MM.1S (cell line): ENCODE measurements around the gene TRAPPC12.

ENCODE experiments used
- DNase-seq: peaks from one replicate; pipeline ENCODE4 v3.0.0-alpha.2; 2015
- H2AFZ ChIP-seq: fragments of 300-600 bp; sonication (generic); 2 replicates; pipeline ENCODE4 v1.6.0; 2016; ENCODE audit warnings: antibody characterized with exemption, low read length
- H3F3A ChIP-seq: fragments of 300-600 bp; sonication (generic); 2 replicates; pipeline ENCODE4 v1.6.1; 2016; ENCODE audit warnings: mild to moderate bottlenecking, antibody characterized with exemption, low read length, moderate library complexity, mixed read lengths; ENCODE audit not compliant: insufficient read depth
- H3K27ac ChIP-seq: fragments of 300-600 bp; sonication (generic); 2 replicates; pipeline ENCODE4 v1.5.1; 2016; ENCODE audit warnings: mild to moderate bottlenecking, low read length
- H3K27me3 ChIP-seq: fragments of 300-600 bp; sonication (generic); replicated peaks from 2 replicates; pipeline ENCODE4 v1.6.0; 2016; ENCODE audit warnings: low read length; ENCODE audit not compliant: insufficient read depth
- H3K36me3 ChIP-seq: fragments of 300-600 bp; sonication (generic); replicated peaks from 2 replicates; pipeline ENCODE4 v1.6.1; 2016; ENCODE audit warnings: mild to moderate bottlenecking, low read length, mixed read lengths; ENCODE audit not compliant: insufficient read depth
- H3K4me1 ChIP-seq: fragments of 300-600 bp; sonication (generic); 2 replicates; pipeline ENCODE4 v1.6.1; 2016; ENCODE audit warnings: low read length, mixed read lengths
- H3K4me2 ChIP-seq: fragments of 300-600 bp; sonication (generic); 2 replicates; pipeline ENCODE4 v1.6.0; 2016; ENCODE audit warnings: low read depth, low read length
- H3K4me3 ChIP-seq: fragments of 300-600 bp; sonication (generic); 2 replicates; pipeline ENCODE4 v1.5.1; 2016; ENCODE audit warnings: low read length, mixed read lengths
- H3K79me2 ChIP-seq: fragments of 300-600 bp; sonication (generic); 2 replicates; pipeline ENCODE4 v1.6.1; 2016; ENCODE audit warnings: mixed run types, low read length, mixed read lengths
- H3K9ac ChIP-seq: fragments of 300-600 bp; sonication (generic); 2 replicates; pipeline ENCODE4 v1.6.1; 2016; ENCODE audit warnings: low read length, mixed read lengths
- H3K9me2 ChIP-seq: fragments of 300-600 bp; sonication (generic); replicated peaks from 2 replicates; pipeline ENCODE4 v1.6.1; 2016; ENCODE audit warnings: mild to moderate bottlenecking, low read length, mixed read lengths; ENCODE audit not compliant: insufficient read depth
- H3K9me3 ChIP-seq: fragments of 300-600 bp; sonication (generic); replicated peaks from 2 replicates; pipeline ENCODE4 v1.6.1; 2016; ENCODE audit warnings: mild to moderate bottlenecking, low read length, mixed read lengths; ENCODE audit not compliant: insufficient read depth
- H4K20me1 ChIP-seq: fragments of 300-600 bp; sonication (generic); 2 replicates; pipeline ENCODE4 v1.6.1; 2016; ENCODE audit warnings: mild to moderate bottlenecking, low read length, moderate library complexity, mixed read lengths; ENCODE audit not compliant: insufficient read depth
- CTCF ChIP-seq: fragments of 300-600 bp; sonication (generic); IDR thresholded peaks from 2 replicates; pipeline ENCODE4 v1.5.1; 2016; ENCODE audit warnings: antibody characterized with exemption, low read length, mixed read lengths
- EZH2 ChIP-seq: fragments of 300-600 bp; sonication (generic); optimal IDR thresholded peaks from 2 replicates; pipeline ENCODE3; 2017; ENCODE audit warnings: low read depth, mild to moderate bottlenecking, antibody characterized with exemption, low read length, mixed read lengths
- EZH2phosphoT487 ChIP-seq: fragments of 300-600 bp; sonication (generic); IDR thresholded peaks from 2 replicates; pipeline ENCODE4 v1.6.1; 2018; ENCODE audit warnings: antibody characterized with exemption, low read length

Gene TRAPPC12

DNA sequence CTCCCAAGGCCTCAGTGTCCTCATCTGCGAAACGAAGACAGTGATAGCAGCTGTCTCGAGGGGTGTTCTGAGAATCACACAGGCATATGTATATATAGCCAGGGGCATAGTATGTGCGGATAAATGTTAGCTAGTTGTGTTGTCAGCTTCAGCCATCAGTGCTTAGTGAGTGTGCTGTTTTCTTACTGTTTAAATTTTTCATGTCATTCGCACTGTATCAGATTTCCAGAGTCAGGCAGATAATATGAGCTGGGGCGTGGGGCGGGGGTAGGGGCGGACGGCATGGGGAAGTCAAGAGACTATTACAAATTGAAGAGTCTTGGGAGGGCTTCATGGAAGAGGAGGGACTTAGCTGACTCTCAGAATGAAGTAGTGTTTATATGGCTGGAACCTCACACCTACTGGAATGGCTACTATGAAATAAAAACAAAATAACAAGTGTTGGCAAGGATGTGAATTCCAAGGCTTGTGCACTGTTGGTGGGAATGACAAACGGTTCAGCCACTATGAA is 7.0 kb downstream of the TRAPPC12 start:
- Histone ChIP-seq H3K9me2 (no peaks in the 10 kb centered on the region), H3K79me2 (no peaks in the 10 kb centered on the region), H3K4me1 (no peaks in the 10 kb centered on the region), H3K4me3 (no peak overlapping the region), H3K36me3 (no peaks in the 10 kb centered on the region), H3K27ac (no peak overlapping the region), H3K9me3 (no peaks in the 10 kb centered on the region), H4K20me1 (no peaks in the 10 kb centered on the region), H3F3A (no peaks in the 10 kb centered on the region), H3K9ac (no peak overlapping the region), H3K27me3 (no peaks in the 10 kb centered on the region), H2AFZ (no peak overlapping the region), H3K4me2 (no peak overlapping the region)
- no peak for TF ChIP-seq EZH2phosphoT487
- TF ChIP-seq CTCF = no peak
- no peak for TF ChIP-seq EZH2
- DNase-seq = no peak

DNA sequence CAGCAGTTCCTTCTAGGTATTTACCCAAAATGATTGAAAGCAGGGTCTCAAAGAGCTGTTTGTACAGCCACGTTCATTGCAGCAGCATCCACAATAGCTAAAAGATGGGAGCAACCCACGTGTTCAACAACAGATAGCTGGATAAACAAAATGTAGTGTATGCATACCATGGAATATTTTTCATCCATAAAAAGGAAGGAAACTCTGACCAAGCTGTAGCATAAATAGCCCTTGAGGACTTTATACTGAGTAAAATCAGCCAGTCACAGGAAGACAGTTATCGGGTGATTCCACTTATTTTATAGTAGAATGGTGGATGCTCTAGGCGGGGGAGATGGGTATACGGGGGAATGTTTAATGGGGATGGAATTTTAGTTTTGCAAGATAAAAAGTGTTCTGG is 7.5 kb downstream of the TRAPPC12 start:
- Histone ChIP-seq H3K79me2 (no peaks in the 10 kb centered on the region), H3K36me3 (no peaks in the 10 kb centered on the region), H3K4me1 (no peaks in the 10 kb centered on the region), H3F3A (no peaks in the 10 kb centered on the region), H3K4me2 (no peak overlapping the region), H3K4me3 (no peak overlapping the region), H3K9ac (no peak overlapping the region), H3K27ac (no peak overlapping the region), H3K9me2 (no peaks in the 10 kb centered on the region), H3K27me3 (no peaks in the 10 kb centered on the region), H2AFZ (no peak overlapping the region), H4K20me1 (no peaks in the 10 kb centered on the region), H3K9me3 (no peaks in the 10 kb centered on the region)
- TF ChIP-seq EZH2phosphoT487 = no peak
- no peak for TF ChIP-seq CTCF
- TF ChIP-seq EZH2 = no peak
- no peak for DNase-seq

DNA sequence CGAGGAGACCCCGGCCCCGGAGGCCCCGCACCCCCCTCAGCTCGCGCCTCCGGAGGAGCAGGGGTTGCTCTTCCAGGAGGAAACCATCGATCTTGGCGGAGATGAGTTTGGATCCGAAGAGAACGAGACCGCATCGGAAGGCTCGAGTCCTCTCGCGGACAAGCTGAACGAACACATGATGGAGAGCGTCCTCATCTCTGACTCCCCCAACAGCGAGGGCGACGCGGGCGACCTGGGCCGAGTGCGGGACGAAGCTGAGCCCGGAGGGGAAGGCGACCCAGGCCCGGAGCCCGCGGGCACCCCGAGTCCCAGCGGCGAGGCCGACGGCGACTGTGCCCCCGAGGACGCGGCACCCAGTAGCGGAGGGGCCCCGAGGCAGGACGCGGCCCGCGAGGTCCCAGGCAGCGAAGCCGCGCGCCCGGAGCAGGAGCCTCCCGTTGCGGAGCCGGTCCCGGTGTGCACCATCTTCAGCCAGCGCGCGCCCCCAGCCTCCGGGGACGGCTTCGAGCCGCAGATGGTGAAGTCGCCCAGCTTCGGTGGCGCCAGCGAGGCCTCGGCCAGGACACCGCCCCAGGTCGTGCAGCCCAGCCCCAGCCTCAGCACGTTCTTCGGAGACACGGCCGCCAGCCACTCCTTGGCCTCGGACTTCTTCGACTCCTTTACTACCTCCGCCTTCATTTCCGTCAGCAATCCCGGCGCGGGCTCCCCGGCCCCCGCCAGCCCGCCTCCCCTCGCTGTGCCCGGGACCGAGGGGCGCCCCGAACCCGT is 8.3 kb downstream of the TRAPPC12 start:
- Histone ChIP-seq H3K4me1 (no peaks in the 10 kb centered on the region), H2AFZ (no peak overlapping the region), H3K27ac (no peak overlapping the region), H3K27me3 (no peaks in the 10 kb centered on the region), H4K20me1 (no peaks in the 10 kb centered on the region), H3K9me2 (no peaks in the 10 kb centered on the region), H3K4me2 (no peak overlapping the region), H3F3A (no peaks in the 10 kb centered on the region), H3K9me3 (no peaks in the 10 kb centered on the region), H3K4me3 (no peak overlapping the region), H3K79me2 (no peaks in the 10 kb centered on the region), H3K9ac (no peak overlapping the region), H3K36me3 (no peaks in the 10 kb centered on the region)
- no peak for TF ChIP-seq EZH2phosphoT487
- TF ChIP-seq CTCF = no peak
- TF ChIP-seq EZH2 = no peak
- no peak for DNase-seq
